Large intestine (tissue), 3 donors: ENCODE results near the gene NBEA. TPM values are rescaled to one million over a fixed set of nuclear protein-coding genes. Genes with fewer than 3 reads are reported as not detected.

Source experiments
- DNase-seq, 2 donors: peaks; one replicate each; pipeline versions ENCODE4 v3.0.0 to v3.0.0-alpha.2; 2013
- H3K27ac ChIP-seq: one replicate; pipeline ENCODE4 v1.5.1; 2013; ENCODE audit warnings: low read length
- H3K27me3 ChIP-seq: 2 replicates; pipeline ENCODE4 v1.6.1; 2013; ENCODE audit warnings: low read length; ENCODE audit not compliant: control insufficient read depth, insufficient read depth
- H3K36me3 ChIP-seq: 2 replicates; pipeline ENCODE4 v1.6.1; 2013; ENCODE audit warnings: low read length; ENCODE audit not compliant: control insufficient read depth, insufficient read depth
- H3K4me1 ChIP-seq: one replicate; pipeline ENCODE4 v1.6.1; 2013; ENCODE audit warnings: low read length; ENCODE audit not compliant: control insufficient read depth, insufficient read depth
- H3K4me3 ChIP-seq: one replicate; pipeline ENCODE4 v1.5.1; 2013; ENCODE audit warnings: low read length
- H3K9me3 ChIP-seq: one replicate; pipeline ENCODE4 v1.6.1; 2013; ENCODE audit warnings: mild to moderate bottlenecking, low read depth, low read length, moderate library complexity; ENCODE audit not compliant: control insufficient read depth
- WGBS: methylation state at CpG from one replicate; pipeline ENCODE4 v1.1.5; 2013; ENCODE audit warnings: low lambda C conversion rate; ENCODE audit not compliant: insufficient coverage; 5-methylcytosine and 5-hydroxymethylcytosine counted together
- polyA plus RNA-seq: library from polyadenylated mRNA; unstranded; fragments of 120-200 nt; gene quantifications from one replicate; pipeline ENCODE4 v1.2.1, GENCODE V29; 2013

NBEA gene
- polyA plus RNA-seq, 1 donor = 8.7 TPM

- 80% methylated on average over 2 of the region's 26 CpGs for WGBS
- no peaks in the 10 kb centered on the region for H3K9me3 ChIP-seq
- H3K36me3 ChIP-seq = no peaks in the 10 kb centered on the region
- H3K4me1 ChIP-seq = peaks cover 2% of the 10 kb centered on the region
- no peaks in the 10 kb centered on the region for H3K27me3 ChIP-seq
- H3K4me3 ChIP-seq = no peak overlapping the region
- H3K27ac ChIP-seq = no peak overlapping the region
- no peak for DNase-seq
Observed at GRCh38 chr13:35694549-35695447, 752.7 kb downstream of the NBEA start.

- H3K4me1 ChIP-seq = peaks cover 2% of the 10 kb centered on the region
- WGBS = no CpG with 5 or more reads among the region's 15 CpGs
- H3K4me3 ChIP-seq = no peak overlapping the region
Observed at GRCh38 chr13:35695448-35695770, 753.3 kb downstream of the NBEA start.

GRCh38 chr13:35697186-35697730, 755.2 kb downstream of the NBEA start:
- Histone ChIP-seq H3K4me3 (no peak overlapping the region), H3K9me3 (no peaks in the 10 kb centered on the region), H3K36me3 (no peaks in the 10 kb centered on the region), H3K4me1 (peaks cover 2% of the 10 kb centered on the region), H3K27ac (no peak overlapping the region), H3K27me3 (no peaks in the 10 kb centered on the region)
- WGBS = no CpG with 5 or more reads among the region's 7 CpGs
- DNase-seq = no peak

More at GRCh38 chr13:35695448-35695770, 753.3 kb downstream of the NBEA start:
- Histone ChIP-seq H3K27ac (no peak overlapping the region), H3K36me3 (no peaks in the 10 kb centered on the region), H3K9me3 (no peaks in the 10 kb centered on the region), H3K27me3 (no peaks in the 10 kb centered on the region)
- no peak for DNase-seq

GRCh38 chr13:35698911-35699576, 757.0 kb downstream of the NBEA start:
- no peaks in the 10 kb centered on the region for H3K9me3 ChIP-seq
- DNase-seq = no peak
- H3K4me1 ChIP-seq = peaks cover 2% of the 10 kb centered on the region
- H3K36me3 ChIP-seq = no peaks in the 10 kb centered on the region
- no peaks in the 10 kb centered on the region for H3K27me3 ChIP-seq
- peak overlapping the region; percentile 12 for H3K27ac ChIP-seq
- no peak overlapping the region for H3K4me3 ChIP-seq
- no CpG with 5 or more reads among the region's 11 CpGs for WGBS

GRCh38 chr13:35699825-35700510, 757.9 kb downstream of the NBEA start:
- WGBS = 71% methylated on average over 1 of the region's 13 CpGs
- H3K9me3 ChIP-seq = no peaks in the 10 kb centered on the region
- no peaks in the 10 kb centered on the region for H3K36me3 ChIP-seq
- H3K4me3 ChIP-seq = no peak overlapping the region
- H3K27me3 ChIP-seq = no peaks in the 10 kb centered on the region
- peak overlapping the region; percentile 36 for H3K27ac ChIP-seq
- peak in 1 of 2 donors; percentile 28 for DNase-seq
- peaks cover 2% of the 10 kb centered on the region for H3K4me1 ChIP-seq

- no peaks in the 10 kb centered on the region for H3K36me3 ChIP-seq
- H3K9me3 ChIP-seq = no peaks in the 10 kb centered on the region
- H3K4me3 ChIP-seq = no peak overlapping the region
- H3K4me1 ChIP-seq = peaks cover 2% of the 10 kb centered on the region
- H3K27me3 ChIP-seq = no peaks in the 10 kb centered on the region
- DNase-seq = no peak
- peak overlapping the region; percentile 36 for H3K27ac ChIP-seq
- no CpG with 5 or more reads among the region's 5 CpGs for WGBS
Observed at GRCh38 chr13:35700671-35701070, 758.6 kb downstream of the NBEA start.

- WGBS = 80% methylated on average over 1 of the region's 2 CpGs
- Histone ChIP-seq H3K4me3 (no peak overlapping the region), H3K4me1 (peaks cover 2% of the 10 kb centered on the region), H3K9me3 (no peaks in the 10 kb centered on the region), H3K36me3 (no peaks in the 10 kb centered on the region), H3K27ac (no peak overlapping the region), H3K27me3 (no peaks in the 10 kb centered on the region)
- no peak for DNase-seq
Observed at GRCh38 chr13:35702316-35702715, 760.2 kb downstream of the NBEA start.

- Histone ChIP-seq H3K27ac (no peak overlapping the region), H3K36me3 (no peaks in the 10 kb centered on the region), H3K4me1 (peaks cover 2% of the 10 kb centered on the region), H3K4me3 (no peak overlapping the region), H3K9me3 (no peaks in the 10 kb centered on the region), H3K27me3 (no peaks in the 10 kb centered on the region)
- DNase-seq = no peak
- WGBS = 90% methylated on average over 2 of the region's 3 CpGs
Observed at GRCh38 chr13:35703061-35703460, 761.0 kb downstream of the NBEA start.

GRCh38 chr13:35704331-35704730, 762.3 kb downstream of the NBEA start:
- Histone ChIP-seq H3K4me3 (no peak overlapping the region), H3K36me3 (no peaks in the 10 kb centered on the region), H3K27ac (no peak overlapping the region), H3K4me1 (no peaks in the 10 kb centered on the region), H3K27me3 (no peaks in the 10 kb centered on the region), H3K9me3 (no peaks in the 10 kb centered on the region)
- no CpG with 5 or more reads among the region's 1 CpG for WGBS
- DNase-seq = no peak

- no peaks in the 10 kb centered on the region for H3K9me3 ChIP-seq
- DNase-seq = no peak
- H3K4me3 ChIP-seq = no peak overlapping the region
- no peak overlapping the region for H3K27ac ChIP-seq
- H3K27me3 ChIP-seq = no peaks in the 10 kb centered on the region
- H3K36me3 ChIP-seq = no peaks in the 10 kb centered on the region
- no peaks in the 10 kb centered on the region for H3K4me1 ChIP-seq
- WGBS = no CpG with 5 or more reads among the region's 7 CpGs
Observed at GRCh38 chr13:35706281-35706680, 764.2 kb downstream of the NBEA start.
